Activated T-helper 1 cell treated with Interleukin-2 at 50 U/mL for 16 hours (primary cell): ENCODE results near the gene FAM131A.
"Not testable (repeated sequence)": the region's sequence is repeated elsewhere in the genome, so short reads cannot be mapped to it uniquely, and the experiment has no call there.

Experiments used
- DNase-seq: peaks from one replicate; pipeline ENCODE4 v3.0.0-alpha.2; 2020; ENCODE audit warnings: low read depth

FAM131A gene

DNA sequence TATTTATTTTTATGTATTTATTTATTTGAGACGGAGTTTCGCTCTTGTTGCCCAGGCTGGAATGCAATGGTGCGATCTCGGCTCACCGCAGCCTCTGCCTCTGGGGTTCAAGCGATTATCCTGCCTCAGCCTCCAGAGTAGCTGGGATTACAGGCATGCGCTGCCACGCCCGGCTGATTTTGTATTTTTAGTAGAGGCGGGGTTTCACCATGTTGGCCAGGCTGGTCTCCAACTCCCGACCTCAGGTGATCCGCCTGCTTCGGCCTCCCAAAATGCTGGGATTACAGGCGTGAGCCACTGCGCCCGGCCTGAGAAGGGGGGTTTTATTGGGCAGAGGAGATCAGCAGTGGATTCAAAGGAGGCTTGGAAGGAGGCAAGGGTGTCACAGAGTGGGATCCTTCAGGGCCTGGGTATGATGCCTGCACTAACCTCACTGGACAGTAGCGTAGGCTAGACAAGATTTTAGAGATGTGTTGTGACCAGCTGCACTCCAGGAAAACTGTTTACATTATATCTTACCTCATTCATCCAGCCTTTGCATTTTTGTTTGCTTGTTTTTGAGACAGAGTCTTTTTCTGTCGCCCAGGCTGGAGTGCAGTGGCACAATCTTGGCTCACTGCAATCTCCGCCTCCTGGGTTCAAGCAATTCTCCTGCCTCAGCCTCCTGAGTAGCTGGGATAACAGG, 2.2 kb downstream of the FAM131A start:
- DNase-seq = not testable (repeated sequence)

DNA sequence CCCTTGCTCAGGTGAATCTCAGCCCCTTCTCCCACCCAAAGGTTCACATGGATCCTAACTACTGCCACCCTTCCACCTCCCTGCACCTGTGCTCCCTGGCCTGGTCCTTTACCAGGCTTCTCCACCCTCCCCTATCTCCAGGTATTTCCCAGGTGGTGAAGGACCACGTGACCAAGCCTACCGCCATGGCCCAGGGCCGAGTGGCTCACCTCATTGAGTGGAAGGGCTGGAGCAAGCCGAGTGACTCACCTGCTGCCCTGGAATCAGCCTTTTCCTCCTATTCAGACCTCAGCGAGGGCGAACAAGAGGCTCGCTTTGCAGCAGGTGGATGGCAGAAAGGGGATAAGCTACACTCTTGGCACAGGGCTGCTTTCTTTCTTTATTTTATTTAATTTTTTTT, 4.5 kb downstream of the FAM131A start:
- DNase-seq = no peak

DNA sequence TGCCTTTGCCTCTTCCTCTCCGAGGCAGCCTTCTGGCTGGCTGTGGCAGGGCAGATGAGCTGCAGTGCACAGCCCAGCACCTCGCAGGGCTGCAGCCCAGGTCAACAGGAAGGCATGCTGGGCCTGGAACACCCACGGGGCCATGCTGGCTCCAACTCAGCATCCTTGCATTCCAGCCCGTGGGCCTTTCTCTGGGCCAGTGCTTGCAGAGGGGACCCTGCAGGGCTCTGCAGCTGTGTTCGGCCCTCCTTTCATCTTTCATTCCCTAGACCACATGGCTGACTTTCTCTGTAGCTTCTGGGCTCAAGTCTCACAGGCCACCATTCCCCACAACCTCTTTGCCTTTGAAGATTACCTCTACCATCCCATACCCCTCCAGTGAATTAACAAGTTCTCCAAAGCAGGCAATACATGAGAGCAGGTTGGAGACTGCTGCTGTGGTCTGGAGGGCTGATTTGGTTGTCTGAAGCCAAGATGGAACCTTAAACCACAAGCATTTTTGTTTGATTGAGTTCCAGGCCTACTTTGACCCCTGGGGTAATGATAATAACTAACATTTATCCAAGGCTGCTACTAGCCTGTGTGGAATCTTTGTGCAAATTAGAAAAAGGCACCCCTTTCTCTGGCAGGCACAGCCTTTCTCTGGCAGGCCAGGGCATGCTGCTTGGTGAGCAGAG, 5.9 kb downstream of the FAM131A start:
- DNase-seq = no peak

DNA sequence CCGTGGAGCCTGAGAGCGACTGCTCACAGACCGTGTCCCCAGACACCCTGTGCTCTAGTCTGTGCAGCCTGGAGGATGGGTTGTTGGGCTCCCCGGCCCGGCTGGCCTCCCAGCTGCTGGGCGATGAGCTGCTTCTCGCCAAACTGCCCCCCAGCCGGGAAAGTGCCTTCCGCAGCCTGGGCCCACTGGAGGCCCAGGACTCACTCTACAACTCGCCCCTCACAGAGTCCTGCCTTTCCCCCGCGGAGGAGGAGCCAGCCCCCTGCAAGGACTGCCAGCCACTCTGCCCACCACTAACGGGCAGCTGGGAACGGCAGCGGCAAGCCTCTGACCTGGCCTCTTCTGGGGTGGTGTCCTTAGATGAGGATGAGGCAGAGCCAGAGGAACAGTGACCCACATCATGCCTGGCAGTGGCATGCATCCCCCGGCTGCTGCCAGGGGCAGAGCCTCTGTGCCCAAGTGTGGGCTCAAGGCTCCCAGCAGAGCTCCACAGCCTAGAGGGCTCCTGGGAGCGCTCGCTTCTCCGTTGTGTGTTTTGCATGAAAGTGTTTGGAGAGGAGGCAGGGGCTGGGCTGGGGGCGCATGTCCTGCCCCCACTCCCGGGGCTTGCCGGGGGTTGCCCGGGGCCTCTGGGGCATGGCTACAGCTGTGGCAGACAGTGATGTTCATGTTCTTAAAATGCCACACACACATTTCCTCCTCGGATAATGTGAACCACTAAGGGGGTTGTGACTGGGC, 7.3 kb downstream of the FAM131A start:
- DNase-seq = no peak

DNA sequence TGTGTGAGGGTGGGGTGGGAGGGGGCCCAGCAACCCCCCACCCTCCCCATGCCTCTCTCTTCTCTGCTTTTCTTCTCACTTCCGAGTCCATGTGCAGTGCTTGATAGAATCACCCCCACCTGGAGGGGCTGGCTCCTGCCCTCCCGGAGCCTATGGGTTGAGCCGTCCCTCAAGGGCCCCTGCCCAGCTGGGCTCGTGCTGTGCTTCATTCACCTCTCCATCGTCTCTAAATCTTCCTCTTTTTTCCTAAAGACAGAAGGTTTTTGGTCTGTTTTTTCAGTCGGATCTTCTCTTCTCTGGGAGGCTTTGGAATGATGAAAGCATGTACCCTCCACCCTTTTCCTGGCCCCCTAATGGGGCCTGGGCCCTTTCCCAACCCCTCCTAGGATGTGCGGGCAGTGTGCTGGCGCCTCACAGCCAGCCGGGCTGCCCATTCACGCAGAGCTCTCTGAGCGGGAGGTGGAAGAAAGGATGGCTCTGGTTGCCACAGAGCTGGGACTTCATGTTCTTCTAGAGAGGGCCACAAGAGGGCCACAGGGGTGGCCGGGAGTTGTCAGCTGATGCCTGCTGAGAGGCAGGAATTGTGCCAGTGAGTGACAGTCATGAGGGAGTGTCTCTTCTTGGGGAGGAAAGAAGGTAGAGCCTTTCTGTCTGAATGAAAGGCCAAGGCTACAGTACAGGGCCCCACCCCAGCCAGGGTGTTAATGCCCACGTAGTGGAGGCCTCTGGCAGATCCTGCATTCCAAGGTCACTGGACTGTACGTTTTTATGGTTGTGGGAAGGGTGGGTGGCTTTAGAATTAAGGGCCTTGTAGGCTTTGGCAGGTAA, 8.1 kb downstream of the FAM131A start:
- DNase-seq = no peak

DNA sequence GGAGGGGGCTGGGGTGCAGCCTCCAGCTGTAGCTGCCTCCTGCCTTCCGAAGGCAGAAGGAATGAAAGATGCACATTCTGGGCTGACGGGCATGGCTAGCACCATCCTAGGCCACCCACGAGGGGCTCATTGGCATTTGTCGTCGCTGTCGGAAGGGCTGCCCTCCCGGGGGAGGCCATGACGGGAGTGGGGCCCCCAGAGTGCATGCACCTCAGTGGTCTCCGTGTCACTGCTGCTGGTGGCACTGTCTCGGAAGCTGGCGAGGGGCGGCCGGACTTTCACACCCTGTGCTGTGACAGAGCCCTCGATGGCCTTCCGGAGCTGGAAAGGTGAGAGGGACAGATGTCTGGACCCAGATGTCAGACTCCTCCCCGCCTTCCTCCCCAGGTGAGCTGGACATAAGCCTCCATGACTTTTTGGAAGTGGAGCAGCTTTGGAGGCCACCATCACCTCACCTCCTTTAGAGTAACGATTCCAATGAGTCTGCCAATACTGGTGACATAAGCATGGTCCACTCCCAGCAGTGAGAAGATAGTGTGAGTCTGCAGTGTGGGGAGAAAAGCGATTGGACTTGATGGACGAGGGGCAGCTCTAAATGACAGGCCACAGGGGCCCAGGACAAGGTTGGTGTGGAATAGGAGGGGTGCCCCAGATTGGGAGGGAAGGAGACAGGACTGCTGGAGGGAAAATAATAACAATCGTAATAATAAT, 9.2 kb downstream of the FAM131A start:
- no peak for DNase-seq

DNA sequence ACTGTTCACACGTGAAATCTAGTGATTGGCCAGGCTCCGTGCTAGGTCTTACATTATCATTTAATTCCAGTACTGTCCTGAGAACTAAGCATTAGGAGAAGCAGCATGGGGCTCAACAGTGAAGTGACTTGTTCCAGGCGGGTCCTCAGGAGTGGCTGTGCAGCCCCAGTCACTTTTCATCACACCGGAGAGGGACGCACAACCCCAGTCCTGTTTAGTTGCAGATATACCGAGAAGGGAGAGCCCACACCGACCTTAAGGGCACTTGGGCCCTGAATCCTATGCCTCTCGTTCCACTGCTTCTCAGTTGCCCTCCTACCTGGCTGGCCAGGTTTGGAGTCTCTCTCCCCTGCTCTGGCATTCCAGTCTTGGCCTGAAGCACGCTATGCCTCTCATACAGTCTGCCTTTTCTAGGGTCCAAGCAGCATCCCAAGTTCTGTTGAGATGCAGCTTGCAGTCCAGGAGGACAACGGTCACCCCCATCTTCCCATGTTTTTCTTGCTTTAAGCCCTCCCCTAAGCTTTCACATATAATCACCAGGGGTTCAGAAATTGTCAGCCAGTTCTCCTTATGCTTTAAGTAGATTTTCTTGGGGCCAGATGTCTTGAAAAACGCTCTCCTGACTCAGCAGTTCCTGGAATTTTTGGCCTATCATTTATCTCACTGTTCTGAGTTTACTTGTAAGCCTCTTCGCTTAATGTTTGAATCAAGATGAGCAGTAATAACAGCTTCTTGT, 10.1 kb downstream of the FAM131A start:
- no peak for DNase-seq

DNA sequence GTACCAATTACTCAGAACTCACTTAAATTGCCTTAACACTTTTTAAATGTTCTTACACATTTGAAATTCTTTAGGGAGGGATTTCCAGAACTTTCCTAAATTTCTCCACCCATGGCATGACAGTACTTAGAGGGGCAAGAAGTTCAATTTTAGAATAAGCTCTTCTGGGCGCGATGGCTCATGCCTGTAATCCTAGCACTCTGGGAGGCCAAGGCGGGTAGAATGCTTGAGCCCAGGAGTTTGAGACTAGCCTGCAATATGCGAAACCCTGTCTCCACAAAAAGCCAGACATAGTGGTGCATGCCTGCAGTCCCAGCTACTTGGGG, 10.6 kb downstream of the FAM131A start:
- DNase-seq = no peak

DNA sequence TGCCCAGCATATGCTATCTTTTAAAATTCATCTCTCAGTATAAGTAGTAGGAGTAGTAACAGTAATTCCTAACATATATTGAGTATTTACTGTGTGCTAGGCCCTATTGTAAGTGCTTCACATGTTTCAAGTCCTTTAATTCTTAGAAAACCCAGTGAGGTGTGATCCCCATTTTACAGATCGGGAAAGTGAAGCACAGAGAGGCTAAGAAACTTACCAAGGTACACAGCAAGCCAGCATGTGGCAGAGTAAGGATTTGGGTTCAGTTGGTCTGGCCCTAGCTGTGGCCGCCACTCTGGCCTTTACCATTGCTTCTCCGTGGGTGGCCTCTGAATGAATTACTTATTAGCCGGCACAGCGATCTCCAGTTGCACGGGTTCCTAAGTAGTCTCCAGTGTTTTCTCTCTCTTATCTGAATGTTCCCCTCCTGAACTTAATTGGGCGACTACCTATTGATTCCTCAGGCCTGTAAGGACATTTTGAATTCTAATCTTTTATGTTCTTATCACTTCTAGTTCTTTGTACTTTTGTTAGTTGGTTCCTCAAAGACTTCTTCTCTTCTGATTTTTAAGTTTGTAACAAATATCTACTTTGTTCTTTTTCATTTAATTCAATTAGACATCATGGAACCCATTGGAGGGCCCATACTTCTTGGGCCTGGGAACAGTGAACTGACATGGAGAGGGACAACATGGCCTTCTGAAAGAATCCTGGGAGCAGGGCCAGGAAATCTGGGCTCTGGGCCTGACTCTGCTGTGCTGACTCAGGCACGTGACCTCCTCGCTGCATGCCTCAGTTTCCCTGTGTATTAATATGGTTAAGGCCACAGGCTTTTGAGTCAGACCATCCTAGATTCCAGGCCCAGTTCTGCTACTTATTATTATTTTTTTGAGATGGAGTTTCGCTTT, 12.4 kb downstream of the FAM131A start:
- DNase-seq = no peak

DNA sequence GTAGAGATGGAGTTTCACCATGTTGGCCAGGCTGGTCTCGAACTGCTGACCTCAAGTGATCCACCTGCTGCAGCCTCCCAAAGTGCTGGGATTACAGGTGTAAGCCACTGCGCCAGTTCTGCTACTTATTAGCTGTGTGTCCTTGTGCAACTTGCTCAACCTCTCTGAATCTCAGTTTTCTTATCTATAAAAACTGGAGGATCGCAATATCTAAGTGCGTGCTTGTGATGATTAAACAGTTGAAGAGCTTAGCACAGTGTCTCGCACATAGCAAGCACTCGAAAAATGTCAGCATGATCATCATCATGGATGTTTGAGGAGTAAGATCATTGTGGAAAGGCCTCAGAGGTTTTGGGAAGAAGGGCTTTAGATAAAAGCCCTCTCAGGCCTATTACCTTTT, 13.2 kb downstream of the FAM131A start:
- no peak for DNase-seq

DNA sequence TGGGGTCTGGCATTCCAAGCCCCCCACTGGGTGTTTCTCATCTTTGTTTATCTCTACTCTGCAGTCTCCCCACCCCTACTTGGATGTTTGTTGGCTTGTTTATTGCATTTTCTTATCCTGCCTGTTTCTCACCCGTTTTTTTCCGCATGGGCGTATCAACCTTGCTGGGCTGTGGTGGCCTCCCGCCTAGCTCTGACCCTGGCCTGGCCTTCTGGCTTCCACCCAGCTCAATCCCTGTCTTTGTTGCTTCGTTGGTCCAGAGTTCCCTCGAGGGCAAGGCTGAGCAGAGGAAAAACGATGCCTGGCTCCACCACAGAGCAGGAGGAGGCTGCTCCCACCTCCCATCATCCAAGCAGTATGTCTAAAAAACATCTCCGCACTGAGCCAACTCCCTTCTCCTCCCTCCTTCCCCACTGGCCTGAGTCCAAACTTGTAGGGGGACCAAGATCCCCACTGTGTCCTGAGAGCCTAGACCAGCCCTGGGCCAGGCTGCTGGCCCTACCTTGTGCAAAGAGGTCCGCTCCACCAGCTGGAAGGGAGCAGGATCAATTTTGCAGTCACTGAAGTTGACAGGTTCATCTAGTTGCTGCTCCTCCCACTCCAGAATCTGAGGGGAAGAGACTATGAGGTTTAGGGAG, 14.2 kb downstream of the FAM131A start:
- no peak for DNase-seq

DNA sequence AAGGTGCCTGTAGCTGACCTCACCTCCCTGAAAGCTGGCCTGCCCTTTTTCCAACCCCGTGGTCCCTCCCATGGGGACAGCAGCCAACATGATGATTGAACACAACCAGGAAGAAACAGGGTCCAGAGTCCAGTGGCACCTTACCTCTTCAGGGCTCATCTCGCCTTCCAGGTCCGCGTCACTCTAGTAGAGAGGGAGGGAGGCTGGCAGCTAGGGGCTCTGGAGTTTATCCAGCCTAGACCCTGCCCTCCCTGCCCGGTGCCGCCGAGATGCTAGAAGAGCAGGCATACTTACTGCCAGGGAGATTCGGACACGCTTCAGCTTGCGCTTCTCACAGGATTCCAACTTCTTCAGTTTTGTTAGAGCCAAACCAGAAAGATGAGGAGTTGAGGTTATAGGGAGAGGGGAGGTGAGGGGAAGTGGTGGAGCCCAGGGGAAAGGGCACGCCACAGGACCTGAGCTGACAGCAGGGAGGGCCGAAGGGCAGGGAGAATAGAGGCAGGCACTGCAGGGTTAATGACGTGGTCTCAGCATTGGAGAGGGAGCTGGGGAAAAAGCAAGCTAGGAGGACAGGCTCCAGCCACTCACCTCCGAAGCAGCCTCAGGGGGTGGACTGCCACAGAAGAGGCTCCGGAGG, 14.9 kb downstream of the FAM131A start:
- no peak for DNase-seq

DNA sequence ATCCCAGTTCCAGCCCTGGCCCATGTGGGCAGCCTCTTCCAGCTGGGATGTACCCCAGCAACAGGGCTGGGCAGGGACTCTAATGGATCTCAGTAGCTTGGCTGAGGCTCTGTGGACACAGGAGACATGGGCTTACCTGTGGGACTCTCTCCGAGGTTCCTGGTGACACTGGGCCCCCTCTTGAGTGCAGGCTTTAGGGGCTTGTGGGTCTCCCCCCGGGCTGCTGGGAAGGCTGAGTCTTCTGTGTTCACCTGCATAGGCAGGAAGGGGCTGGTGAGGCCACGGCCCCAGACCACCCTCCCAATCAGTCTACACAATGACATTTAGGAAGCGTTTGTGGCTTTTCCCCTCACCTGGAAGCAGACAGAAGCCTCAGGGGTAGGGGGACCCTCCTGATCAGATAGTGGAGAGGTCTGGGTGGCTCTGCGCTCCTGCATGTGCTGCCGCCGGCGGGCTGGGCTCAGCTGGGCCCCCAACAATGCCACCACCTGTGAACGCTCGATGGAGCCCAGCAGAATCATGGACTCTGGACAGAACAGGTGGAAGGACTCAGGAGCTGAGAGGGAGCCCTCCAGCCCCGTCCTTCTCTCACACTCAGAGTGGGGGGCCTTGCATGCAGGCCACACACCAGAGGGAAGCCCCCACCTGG, 15.6 kb downstream of the FAM131A start:
- no peak for DNase-seq

DNA sequence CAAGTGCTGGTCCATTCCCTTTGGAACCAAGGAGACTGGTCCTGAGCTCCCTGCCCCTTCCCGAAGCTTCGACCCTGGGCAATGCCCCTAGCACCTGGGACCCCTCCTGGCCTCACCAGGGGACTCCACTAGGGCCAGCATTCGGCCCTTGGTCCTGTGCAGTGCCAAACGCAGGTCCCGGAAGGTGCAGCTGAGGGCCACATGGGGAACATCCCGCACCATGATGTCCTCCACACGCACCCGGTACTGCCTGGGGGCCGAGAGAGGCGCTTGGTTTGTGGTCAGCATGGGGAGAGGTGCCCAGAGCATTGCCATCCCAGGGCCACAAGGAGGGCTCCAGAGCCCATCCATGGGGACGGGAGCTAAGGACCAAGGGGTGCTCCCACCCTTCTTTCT, 16.1 kb downstream of the FAM131A start:
- no peak for DNase-seq

DNA sequence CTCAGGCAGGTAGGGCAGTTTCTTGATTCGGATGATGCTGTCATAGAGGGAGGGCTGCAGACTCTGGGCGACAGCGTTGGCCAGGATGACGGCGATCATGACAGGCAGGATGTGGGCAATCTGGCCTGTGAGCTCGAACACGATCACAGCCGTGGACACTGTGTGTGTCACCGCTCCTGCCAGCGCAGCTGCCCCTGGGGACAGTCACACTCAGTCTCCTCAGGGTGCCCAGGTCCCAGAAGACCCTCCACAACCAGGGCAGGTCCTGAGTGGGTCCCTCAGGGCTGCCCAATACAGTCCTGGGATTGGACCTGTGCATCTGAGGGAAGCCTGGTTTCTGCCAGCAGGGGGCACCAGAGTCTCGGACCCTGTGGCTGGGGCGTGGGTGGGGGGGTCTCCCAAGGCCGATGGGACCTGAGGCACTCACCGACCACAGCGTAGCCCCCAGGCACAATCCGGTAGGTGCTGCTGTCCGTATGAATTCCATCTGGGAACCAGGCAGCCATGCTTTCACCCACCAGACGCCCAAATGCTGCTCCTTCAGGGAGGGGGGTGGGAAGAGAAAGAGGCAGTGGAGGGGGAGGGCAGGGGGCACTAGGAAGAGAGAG, 16.8 kb downstream of the FAM131A start:
- no peak for DNase-seq

DNA sequence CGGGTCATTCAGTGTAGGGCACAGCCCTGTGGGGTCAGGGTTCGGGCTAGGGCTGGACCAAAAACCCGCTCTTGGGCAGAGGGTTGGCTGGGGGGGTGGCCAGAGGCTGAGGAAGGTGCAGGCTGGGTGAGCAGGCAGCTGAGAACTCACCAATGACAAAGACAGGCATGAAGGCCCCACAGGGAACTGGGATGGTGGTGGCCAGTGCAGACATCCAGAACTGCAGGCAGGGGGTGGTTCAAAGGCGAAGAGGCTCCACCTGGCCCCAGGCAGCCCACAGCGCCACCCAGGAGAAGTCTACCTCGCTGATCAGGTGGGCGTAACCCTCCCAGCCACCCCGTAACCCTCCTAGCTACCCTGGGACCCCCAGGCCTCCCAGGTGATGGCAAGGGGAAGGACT, 17.4 kb downstream of the FAM131A start:
- DNase-seq = no peak

DNA sequence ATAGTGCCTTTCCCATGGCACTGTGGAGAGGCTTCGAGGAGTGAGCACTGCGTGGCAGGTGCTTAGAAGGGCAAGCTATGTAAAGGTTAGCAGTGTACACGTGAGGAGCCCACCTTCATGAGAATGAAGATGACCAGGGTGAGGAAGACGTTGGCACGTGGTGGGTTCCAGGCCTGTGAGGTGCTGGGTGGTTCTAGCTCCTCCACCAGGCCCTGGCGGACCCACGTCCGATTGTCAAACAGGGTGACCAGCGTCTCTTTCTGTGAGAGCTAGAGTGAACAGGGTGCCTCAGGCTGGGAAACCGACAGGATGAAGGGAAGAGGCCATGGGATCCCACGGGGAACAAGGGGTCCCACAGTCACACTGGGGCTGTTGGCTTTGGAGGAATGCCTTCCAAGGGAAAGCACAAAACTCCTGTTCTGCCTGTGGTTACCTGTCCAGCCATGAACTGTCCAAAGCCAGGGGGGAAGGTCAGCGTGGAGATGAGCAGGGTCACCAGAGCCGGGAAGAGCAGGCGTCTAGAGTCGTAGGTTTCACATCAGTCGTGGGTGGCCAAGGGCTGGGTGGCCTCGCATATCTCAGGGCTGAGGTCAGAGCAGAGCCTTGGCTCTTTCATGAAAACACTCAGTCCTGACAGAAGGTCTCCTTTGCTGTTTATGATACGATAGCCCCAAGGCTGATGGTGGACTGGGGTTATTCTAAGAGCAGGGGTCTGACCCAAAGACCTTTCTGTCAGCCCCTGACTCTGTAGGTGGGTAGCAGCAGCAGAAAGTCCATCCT, 18.1 kb downstream of the FAM131A start:
- no peak for DNase-seq
